KOPT-K1 (cell line): Measurements from ENCODE around the gene ZFP36L1.

Experiments used
- H3K27ac ChIP-seq: fragments of 200-600 bp; sonication (generic); 2 replicates; pipeline ENCODE4 v1.5.1; 2016; ENCODE audit warnings: antibody characterized with exemption, mild to moderate bottlenecking, low read depth, low read length; ENCODE audit not compliant: poor library complexity, severe bottlenecking
- H3K36me3 ChIP-seq: fragments of 200-600 bp; sonication (generic); 2 replicates; pipeline ENCODE4 v1.5.1; 2017; ENCODE audit warnings: antibody characterized with exemption, mild to moderate bottlenecking, low read length, moderate library complexity; ENCODE audit not compliant: insufficient read depth
- H3K9me3 ChIP-seq: fragments of 200-600 bp; sonication (generic); 2 replicates; pipeline ENCODE4 v1.5.1; 2017; ENCODE audit warnings: antibody characterized with exemption, low read length, mild to moderate bottlenecking; ENCODE audit not compliant: insufficient read depth, poor library complexity, severe bottlenecking

ZFP36L1 gene

GRCh38 chr14:68794130-68794850 lies 1.4 kb upstream of the ZFP36L1 start:
- Histone ChIP-seq H3K36me3 (peaks cover 10% of the 10 kb centered on the region), H3K27ac (peak overlapping the region; percentile 87), H3K9me3 (no peaks in the 10 kb centered on the region)

- H3K36me3 ChIP-seq: peaks cover 14% of the 10 kb centered on the region
- H3K9me3 ChIP-seq: no peaks in the 10 kb centered on the region
- peak overlapping the region; percentile 87 for H3K27ac ChIP-seq
Observed at GRCh38 chr14:68793734-68794129, 865 bp upstream of the ZFP36L1 start.

- Histone ChIP-seq H3K27ac (peak overlapping the region; percentile 87), H3K9me3 (no peaks in the 10 kb centered on the region), H3K36me3 (peaks cover 16% of the 10 kb centered on the region)
Observed at GRCh38 chr14:68792678-68792978, 239 bp downstream of the ZFP36L1 start.

GRCh38 chr14:68791902-68792677 lies 777 bp downstream of the ZFP36L1 start:
- no peaks in the 10 kb centered on the region for H3K9me3 ChIP-seq
- peak overlapping the region; percentile 87 for H3K27ac ChIP-seq
- peaks cover 17% of the 10 kb centered on the region for H3K36me3 ChIP-seq

- Histone ChIP-seq H3K27ac (peak overlapping the region; percentile 87), H3K9me3 (no peaks in the 10 kb centered on the region), H3K36me3 (peaks cover 17% of the 10 kb centered on the region)
Observed at GRCh38 chr14:68791078-68791901, 1.6 kb downstream of the ZFP36L1 start.

GRCh38 chr14:68790644-68791077 lies 2.2 kb downstream of the ZFP36L1 start:
- Histone ChIP-seq H3K9me3 (no peaks in the 10 kb centered on the region), H3K36me3 (peaks cover 17% of the 10 kb centered on the region), H3K27ac (peak overlapping the region; percentile 87)

GRCh38 chr14:68789821-68790643 lies 2.8 kb downstream of the ZFP36L1 start:
- Histone ChIP-seq H3K36me3 (peaks cover 17% of the 10 kb centered on the region), H3K9me3 (no peaks in the 10 kb centered on the region), H3K27ac (no peak overlapping the region)

- H3K9me3 ChIP-seq: no peaks in the 10 kb centered on the region
- peaks cover 17% of the 10 kb centered on the region for H3K36me3 ChIP-seq
- H3K27ac ChIP-seq: peak overlapping the region; percentile 13
Observed at GRCh38 chr14:68788996-68789820, 3.7 kb downstream of the ZFP36L1 start.

- Histone ChIP-seq H3K27ac (no peak overlapping the region), H3K9me3 (no peaks in the 10 kb centered on the region), H3K36me3 (peaks cover 17% of the 10 kb centered on the region)
Observed at GRCh38 chr14:68788275-68788995, 4.4 kb downstream of the ZFP36L1 start.

GRCh38 chr14:68787092-68787992 lies 5.5 kb downstream of the ZFP36L1 start:
- H3K27ac ChIP-seq: peak overlapping the region; percentile 40

GRCh38 chr14:68786491-68787091 lies 6.3 kb downstream of the ZFP36L1 start:
- no peaks in the 10 kb centered on the region for H3K9me3 ChIP-seq
- peak overlapping the region; percentile 40 for H3K27ac ChIP-seq
- H3K36me3 ChIP-seq: peaks cover 17% of the 10 kb centered on the region

More at GRCh38 chr14:68787092-68787992, 5.5 kb downstream of the ZFP36L1 start:
- no peaks in the 10 kb centered on the region for H3K9me3 ChIP-seq
- peaks cover 17% of the 10 kb centered on the region for H3K36me3 ChIP-seq
